Stomach (tissue), 9 donors: ENCODE data around the gene ABCC8. TPM values are rescaled to one million over a fixed set of nuclear protein-coding genes. Genes with fewer than 3 reads are reported as not detected.

Experiments
- DNase-seq, 2 donors: peaks; one replicate each; pipeline versions ENCODE4 v3.0.0 to v3.0.0-alpha.2; 2013 to 2019
- H3K27ac ChIP-seq, 5 donors: fragments of 200-600 bp in 4 of 5; sonication (generic) in 4 of 5; one replicate each; pipeline ENCODE4 v1.5.1; 2013 to 2019; ENCODE audit warnings: mild to moderate bottlenecking in 1 of 5, moderate library complexity in 1 of 5
- H3K27me3 ChIP-seq, 3 donors: fragments of 200-600 bp; sonication (generic); one replicate each; pipeline ENCODE4 v1.5.1; 2017 to 2019; ENCODE audit warnings: mixed run types in 1 of 3
- H3K36me3 ChIP-seq, 4 donors: fragments of 200-600 bp; sonication (generic); 1 replicate in 3 of 4; 2 replicates in 1 of 4; pipeline ENCODE4 v1.5.1; 2016 to 2019
- H3K4me1 ChIP-seq, 4 donors: fragments of 200-600 bp; sonication (generic); one replicate each; pipeline ENCODE4 v1.5.1; 2016 to 2019
- H3K4me3 ChIP-seq, 4 donors: fragments of 200-600 bp; sonication (generic) in 3 of 4; one replicate each; pipeline ENCODE4 v1.5.1; 2016 to 2019; ENCODE audit warnings: mild to moderate bottlenecking in 1 of 4
- H3K9me3 ChIP-seq, 4 donors: fragments of 200-600 bp; sonication (generic); one replicate each; pipeline ENCODE4 v1.5.1; 2016 to 2019
- EP300 ChIP-seq: sonication (generic); formaldehyde crosslinking; IDR thresholded peaks from one replicate; pipeline ENCODE4 v1.6.1; 2017; ENCODE audit warnings: antibody characterized with exemption
- POLR2A ChIP-seq, 4 donors: fragments of 450-650 bp; IDR thresholded peaks; one replicate each; pipeline ENCODE4 v1.6.1; 2016; ENCODE audit warnings: antibody characterized with exemption in 4 of 4, control low read depth in 2 of 4, mild to moderate bottlenecking in 1 of 4, moderate library complexity in 1 of 4
- POLR2AphosphoS5 ChIP-seq, 3 donors: sonication (generic); formaldehyde crosslinking; IDR thresholded peaks; one replicate each; pipeline ENCODE4 v1.6.1; 2016; ENCODE audit warnings: antibody characterized with exemption in 3 of 3
- WGBS, 5 donors: extraction: QIAGEN DNeasy Blood & Tissue Kit in 3 of 5; methylation state at CpG; one replicate each; pipeline versions ENCODE4 v1.1.5 to v1.1.7; 2013 to 2018; 5-methylcytosine and 5-hydroxymethylcytosine counted together
- intact Hi-C: fragments of 100-400 bp; cut with DNase I; formaldehyde crosslinking; loops from one replicate; pipeline ENCODE4 v1.15.1; 2023; ENCODE audit warnings: low total_unique reads
- polyA plus RNA-seq, 3 donors: library from polyadenylated mRNA; stranded (reverse); fragments of 200-250 nt; gene quantifications; one replicate each; pipeline ENCODE4 v1.2.3, GENCODE V29; 2013
- total RNA-seq, 5 donors: library from RNA; depleted of rRNA; stranded (reverse); fragments of >200 nt; gene quantifications; one replicate each; pipeline versions ENCODE4 v1.1.0 to v1.2.3, GENCODE V29; 2014 to 2016
- TF ChIP-seq, protein P1 (sequence below), 7 experiments: fragments of 450-650 bp in 4 of 7; fragments of 200-600 bp in 3 of 7; sonication (generic) in 3 of 7; IDR thresholded peaks; one replicate each; pipeline ENCODE4 v1.5.1; 2016 to 2019; ENCODE audit warnings: antibody characterized with exemption in 7 of 7, control low read depth in 2 of 7, mild to moderate bottlenecking in 1 of 7
- donor health status: healthy with polysubstance abuse.
- donor health status: Bipolar disorder and iron deficiency.
- donor health status: healthy.

Gene ABCC8
- total and polyA plus RNA-seq, 8 donors = 3.9 to 69.6 (median 32.1) TPM; not detected in 1

DNA sequence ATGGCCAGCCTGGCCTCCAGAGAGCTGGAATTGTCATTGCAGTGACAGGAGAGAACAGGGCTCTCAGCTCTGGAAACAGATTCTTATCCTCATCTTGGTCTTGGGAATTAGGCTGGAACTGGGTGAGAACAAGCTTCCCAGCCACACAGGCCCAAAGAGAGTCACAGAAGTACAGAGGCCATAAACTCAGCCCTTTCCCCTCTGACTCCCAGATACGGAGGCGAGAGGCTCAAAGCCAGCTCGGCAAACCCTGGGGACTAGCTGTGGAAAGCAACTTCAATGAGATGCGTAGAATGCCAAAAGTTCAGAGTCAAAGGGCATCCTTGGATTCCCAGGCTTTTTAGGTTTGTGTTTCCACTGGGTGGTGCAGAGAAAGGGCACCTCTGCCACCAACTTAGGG is 14.3 kb upstream of the ABCC8 start:
- Histone ChIP-seq H3K27me3 (peaks cover 0 to 25% (median 0%) of the 10 kb centered on the region in 3 donors), H3K4me3 (no peak overlapping the region), H3K27ac (no peak overlapping the region), H3K9me3 (no peaks in the 10 kb centered on the region), H3K4me1 (no peaks in the 10 kb centered on the region), H3K36me3 (no peaks in the 10 kb centered on the region)
- TF ChIP-seq, protein P1, sequence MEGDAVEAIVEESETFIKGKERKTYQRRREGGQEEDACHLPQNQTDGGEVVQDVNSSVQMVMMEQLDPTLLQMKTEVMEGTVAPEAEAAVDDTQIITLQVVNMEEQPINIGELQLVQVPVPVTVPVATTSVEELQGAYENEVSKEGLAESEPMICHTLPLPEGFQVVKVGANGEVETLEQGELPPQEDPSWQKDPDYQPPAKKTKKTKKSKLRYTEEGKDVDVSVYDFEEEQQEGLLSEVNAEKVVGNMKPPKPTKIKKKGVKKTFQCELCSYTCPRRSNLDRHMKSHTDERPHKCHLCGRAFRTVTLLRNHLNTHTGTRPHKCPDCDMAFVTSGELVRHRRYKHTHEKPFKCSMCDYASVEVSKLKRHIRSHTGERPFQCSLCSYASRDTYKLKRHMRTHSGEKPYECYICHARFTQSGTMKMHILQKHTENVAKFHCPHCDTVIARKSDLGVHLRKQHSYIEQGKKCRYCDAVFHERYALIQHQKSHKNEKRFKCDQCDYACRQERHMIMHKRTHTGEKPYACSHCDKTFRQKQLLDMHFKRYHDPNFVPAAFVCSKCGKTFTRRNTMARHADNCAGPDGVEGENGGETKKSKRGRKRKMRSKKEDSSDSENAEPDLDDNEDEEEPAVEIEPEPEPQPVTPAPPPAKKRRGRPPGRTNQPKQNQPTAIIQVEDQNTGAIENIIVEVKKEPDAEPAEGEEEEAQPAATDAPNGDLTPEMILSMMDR (IDR thresholded peaks at IDR 0.05) = no peak
- no peak for TF ChIP-seq POLR2A (IDR thresholded peaks at IDR 0.05)
- TF ChIP-seq POLR2AphosphoS5 (IDR thresholded peaks at IDR 0.05) = no peak
- no peak for TF ChIP-seq EP300
- intact Hi-C loops = no loop called here
- DNase-seq = no peak
- 75 to 95% (median 88%) methylated on average over 4 of the region's 4 CpGs for WGBS, 5 donors

DNA sequence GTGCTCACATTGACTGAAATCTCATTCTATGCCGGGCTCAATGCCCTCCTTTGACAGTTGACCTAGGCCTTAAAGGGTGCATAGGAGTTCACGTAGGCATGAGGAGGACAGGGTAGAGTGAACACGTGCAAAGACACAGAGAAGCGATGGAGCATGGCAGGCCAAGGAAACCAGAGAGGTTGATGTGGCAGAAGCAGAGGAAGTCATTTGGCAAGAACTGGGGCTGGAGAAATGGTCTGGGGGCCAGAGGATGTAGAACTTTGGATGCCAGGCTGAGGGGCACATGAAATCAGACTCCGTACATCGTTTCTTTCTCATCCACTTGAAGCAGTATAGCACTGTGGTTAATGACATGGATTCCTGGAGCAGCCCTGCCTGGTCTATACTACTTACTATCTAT is 13.6 kb upstream of the ABCC8 start:
- H3K27me3 ChIP-seq = peaks cover 0 to 25% (median 0%) of the 10 kb centered on the region in 3 donors
- H3K4me3 ChIP-seq = no peak overlapping the region
- WGBS, 5 donors = 88 to 93% (median 91%) methylated on average over 6 of the region's 6 CpGs
- no peak for DNase-seq
- no peaks in the 10 kb centered on the region for H3K4me1 ChIP-seq
- intact Hi-C loops = no loop called here
- TF ChIP-seq POLR2AphosphoS5 (IDR thresholded peaks at IDR 0.05) (no peak), EP300 (no peak)
- H3K27ac ChIP-seq = no peak overlapping the region
- H3K36me3 ChIP-seq = no peaks in the 10 kb centered on the region
- no peaks in the 10 kb centered on the region for H3K9me3 ChIP-seq

DNA sequence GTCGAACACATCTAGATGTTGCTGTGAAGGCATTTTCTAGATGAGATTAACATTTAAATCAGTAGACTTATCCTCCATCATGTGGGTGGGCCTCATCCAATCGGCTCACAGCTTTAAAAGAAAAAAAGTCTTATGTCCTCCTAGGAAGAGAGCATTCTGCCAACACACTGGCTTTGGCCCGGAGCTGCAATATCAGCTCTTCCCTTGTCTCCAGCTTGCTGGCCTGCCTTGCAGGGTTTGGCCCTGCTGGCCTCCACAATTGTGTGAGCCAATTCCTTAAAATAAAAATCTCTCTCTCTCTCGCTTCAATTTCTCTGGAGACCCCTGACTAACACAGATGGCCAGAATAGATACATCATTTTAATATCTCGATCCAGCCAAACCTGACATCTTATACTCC is 13.1 kb upstream of the ABCC8 start:
- no peak overlapping the region for H3K4me3 ChIP-seq
- TF ChIP-seq, protein P1 (IDR thresholded peaks at IDR 0.05) = no peak
- TF ChIP-seq EP300 (no peak), POLR2A (IDR thresholded peaks at IDR 0.05) (no peak), POLR2AphosphoS5 (IDR thresholded peaks at IDR 0.05) (no peak)
- intact Hi-C loops = no loop called here
- H3K27me3 ChIP-seq = peaks cover 0 to 25% (median 0%) of the 10 kb centered on the region in 3 donors
- peak in 1 of 2 donors; percentile 47 for DNase-seq
- 74 to 89% (median 85%) methylated on average over 5 of the region's 5 CpGs for WGBS, 5 donors
- no peaks in the 10 kb centered on the region for H3K36me3 ChIP-seq
- no peaks in the 10 kb centered on the region for H3K9me3 ChIP-seq
- H3K4me1 ChIP-seq = no peaks in the 10 kb centered on the region
- no peak overlapping the region for H3K27ac ChIP-seq

DNA sequence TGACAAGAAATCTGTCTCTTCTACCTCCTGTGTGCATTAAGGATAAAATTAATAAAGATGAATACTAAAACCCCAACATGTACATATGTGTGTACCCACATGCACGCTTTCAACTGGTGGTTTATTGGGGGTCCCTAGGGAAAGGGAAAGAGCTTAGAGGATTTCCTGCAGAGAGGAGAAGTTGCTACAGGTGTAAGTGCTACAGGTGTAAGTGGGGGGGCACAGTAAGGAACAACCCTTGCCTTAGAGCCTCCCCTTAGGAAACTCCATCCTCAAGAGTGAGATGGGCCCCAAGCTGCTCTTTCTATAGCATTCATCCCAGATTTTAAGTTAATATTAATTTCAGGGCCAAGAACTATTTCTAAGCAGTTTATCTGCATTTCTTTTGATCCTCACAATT is 11.9 kb upstream of the ABCC8 start:
- no peaks in the 10 kb centered on the region for H3K36me3 ChIP-seq

DNA sequence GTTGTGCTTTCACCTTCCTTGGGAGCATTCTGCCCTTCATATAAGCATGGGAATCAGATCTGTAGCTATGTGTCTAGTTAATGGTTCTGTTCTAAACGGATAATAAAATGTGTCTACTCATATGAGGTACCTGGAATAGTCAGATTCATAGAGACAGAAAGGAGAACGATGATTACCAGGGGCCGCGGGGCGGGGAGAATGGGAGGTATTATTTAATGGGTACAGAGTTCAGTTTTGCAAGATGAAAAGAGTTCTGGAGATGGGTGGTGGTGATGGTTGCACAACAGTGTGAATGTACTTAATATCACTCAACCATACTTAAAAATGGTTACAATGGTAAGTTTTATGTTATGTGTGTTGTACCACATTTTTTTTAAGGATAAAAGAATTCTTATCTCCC is 10.0 kb upstream of the ABCC8 start:
- intact Hi-C loops = no loop called here
- H3K4me1 ChIP-seq = no peaks in the 10 kb centered on the region
- no peak for DNase-seq
- TF ChIP-seq EP300 (no peak), POLR2A (IDR thresholded peaks at IDR 0.05) (no peak), POLR2AphosphoS5 (IDR thresholded peaks at IDR 0.05) (no peak)
- TF ChIP-seq, protein P1 (IDR thresholded peaks at IDR 0.05) = no peak
- H3K27me3 ChIP-seq = peaks cover 0 to 15% (median 0%) of the 10 kb centered on the region in 3 donors
- no peaks in the 10 kb centered on the region for H3K9me3 ChIP-seq
- no peak overlapping the region for H3K27ac ChIP-seq
- H3K4me3 ChIP-seq = no peak overlapping the region
- 75 to 88% (median 87%) methylated on average over 5 of the region's 5 CpGs for WGBS, 5 donors
- H3K36me3 ChIP-seq = no peaks in the 10 kb centered on the region

More for the DNA sequence above, 11.9 kb upstream of the ABCC8 start:
- Histone ChIP-seq H3K9me3 (no peaks in the 10 kb centered on the region), H3K27ac (no peak overlapping the region), H3K4me1 (no peaks in the 10 kb centered on the region), H3K4me3 (no peak overlapping the region), H3K27me3 (peaks cover 0 to 25% (median 0%) of the 10 kb centered on the region in 3 donors)
- no peak for DNase-seq
- TF ChIP-seq EP300 = no peak
- no peak for TF ChIP-seq POLR2AphosphoS5 (IDR thresholded peaks at IDR 0.05)
- TF ChIP-seq, protein P1 (IDR thresholded peaks at IDR 0.05) = no peak
- no peak for TF ChIP-seq POLR2A (IDR thresholded peaks at IDR 0.05)
- 81 to 100% (median 86%) methylated on average over 1 of the region's 1 CpG for WGBS, 5 donors
- intact Hi-C loops = no loop called here
